D721Med (cell line): Measurements from ENCODE around the gene CYP2W1.

ENCODE experiments used
- DNase-seq: peaks from one replicate; pipeline ENCODE4 v3.0.0; 2011; ENCODE audit warnings: low spot score; ENCODE audit not compliant: insufficient read length
- FAIRE-seq: peaks from 2 replicates; lab custom pipeline; 2011; peaks lifted over from hg19 to GRCh38; lab: Jason Lieb, UNC
- TF ChIP-seq, protein P1 (sequence below): IDR thresholded peaks from 2 replicates; pipeline ENCODE4 v1.5.1; 2012; ENCODE audit warnings: mild to moderate bottlenecking, control low read depth; ENCODE audit not compliant: insufficient read depth; ENCODE audit errors: missing control alignments

The CYP2W1 gene

GRCh38 chr7:972676-973309 is 10.2 kb upstream of the CYP2W1 start:
- TF ChIP-seq, protein P1, sequence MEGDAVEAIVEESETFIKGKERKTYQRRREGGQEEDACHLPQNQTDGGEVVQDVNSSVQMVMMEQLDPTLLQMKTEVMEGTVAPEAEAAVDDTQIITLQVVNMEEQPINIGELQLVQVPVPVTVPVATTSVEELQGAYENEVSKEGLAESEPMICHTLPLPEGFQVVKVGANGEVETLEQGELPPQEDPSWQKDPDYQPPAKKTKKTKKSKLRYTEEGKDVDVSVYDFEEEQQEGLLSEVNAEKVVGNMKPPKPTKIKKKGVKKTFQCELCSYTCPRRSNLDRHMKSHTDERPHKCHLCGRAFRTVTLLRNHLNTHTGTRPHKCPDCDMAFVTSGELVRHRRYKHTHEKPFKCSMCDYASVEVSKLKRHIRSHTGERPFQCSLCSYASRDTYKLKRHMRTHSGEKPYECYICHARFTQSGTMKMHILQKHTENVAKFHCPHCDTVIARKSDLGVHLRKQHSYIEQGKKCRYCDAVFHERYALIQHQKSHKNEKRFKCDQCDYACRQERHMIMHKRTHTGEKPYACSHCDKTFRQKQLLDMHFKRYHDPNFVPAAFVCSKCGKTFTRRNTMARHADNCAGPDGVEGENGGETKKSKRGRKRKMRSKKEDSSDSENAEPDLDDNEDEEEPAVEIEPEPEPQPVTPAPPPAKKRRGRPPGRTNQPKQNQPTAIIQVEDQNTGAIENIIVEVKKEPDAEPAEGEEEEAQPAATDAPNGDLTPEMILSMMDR, result no peak
- FAIRE-seq (no peak), DNase-seq (no peak)

GRCh38 chr7:973312-973711 is 9.7 kb upstream of the CYP2W1 start:
- DNase-seq (no peak), FAIRE-seq (no peak)
- TF ChIP-seq, protein P1, result no peak

GRCh38 chr7:974172-974571 is 8.8 kb upstream of the CYP2W1 start:
- DNase-seq (no peak), FAIRE-seq (no peak)
- TF ChIP-seq, protein P1, result no peak

DNA sequence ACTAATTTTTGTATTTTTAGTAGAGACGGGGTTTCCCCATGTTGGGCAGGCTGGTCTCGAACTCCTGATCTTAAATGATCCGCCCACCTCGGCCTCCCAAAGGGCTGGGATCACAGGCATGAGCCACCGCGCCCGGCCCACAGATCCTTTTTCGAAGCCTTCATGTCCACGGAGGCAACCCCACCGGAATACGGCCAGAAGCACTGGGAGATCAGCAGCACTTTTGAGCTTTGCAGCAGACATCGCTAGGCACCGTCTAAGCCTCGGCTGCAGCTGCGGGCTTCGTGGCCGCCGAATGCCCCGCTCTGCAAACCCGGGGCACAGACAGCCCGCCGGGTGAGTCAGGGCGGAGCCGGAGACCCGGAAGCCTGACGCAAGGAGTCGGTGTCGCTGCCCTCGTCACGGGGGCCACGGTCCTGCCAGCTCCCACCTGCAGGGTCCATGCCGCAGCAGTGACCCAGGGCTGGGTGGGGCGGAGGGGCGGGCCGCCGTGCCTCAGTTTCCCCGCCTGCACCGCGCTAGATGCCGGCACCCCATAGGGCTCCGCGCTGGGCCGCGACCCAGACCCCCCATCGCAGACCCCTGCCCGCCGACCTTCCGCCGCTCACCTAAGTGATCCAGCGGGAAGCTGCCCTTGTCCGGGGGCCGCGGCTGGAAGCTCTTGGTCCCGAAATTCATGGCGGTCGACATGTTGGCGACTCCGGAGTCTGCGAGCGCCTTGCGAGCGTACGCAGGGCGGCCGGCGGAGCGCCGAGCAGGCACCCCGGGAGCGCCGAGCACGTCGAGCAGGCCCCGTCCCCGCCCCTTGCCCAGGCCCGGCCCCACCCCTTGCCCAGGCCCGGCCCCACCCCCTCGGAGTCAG is 7.9 kb upstream of the CYP2W1 start, which contains the start of gene COX19:
TSS of gene COX19 (minus strand) at position 730 of the 862 bp plus-strand sequence. CDS start at position 690, 40 bp downstream.
- TF ChIP-seq, protein P1, result no peak
- DNase-seq (peak; percentile 91), FAIRE-seq (no peak)

GRCh38 chr7:975702-976473 is 7.1 kb upstream of the CYP2W1 start:
- TF ChIP-seq, protein P1, result no peak
- no peak for FAIRE-seq
- no peak for DNase-seq

DNA sequence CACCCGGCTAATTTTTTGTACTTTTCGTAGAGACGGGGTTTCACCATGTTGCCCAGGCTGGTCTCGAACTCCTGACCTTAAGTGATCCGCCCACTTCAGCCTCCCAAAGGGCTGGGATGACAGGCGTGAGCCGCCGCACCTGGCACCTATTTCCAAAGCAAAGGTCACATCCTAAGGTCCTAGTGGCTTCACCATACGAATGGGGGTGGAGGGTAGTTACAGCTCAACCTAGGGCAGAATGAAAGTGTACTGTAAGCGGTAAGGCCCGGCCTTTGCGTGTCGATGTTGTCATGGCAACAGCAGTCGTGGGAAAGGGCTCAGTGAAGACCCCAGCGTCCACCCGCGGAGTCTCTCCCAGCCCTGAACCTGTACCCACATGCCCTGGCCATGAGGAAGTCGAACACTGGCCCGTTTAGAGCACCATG is 6.1 kb upstream of the CYP2W1 start:
- no peak for DNase-seq
- FAIRE-seq, result no peak

More for the DNA sequence above, 6.1 kb upstream of the CYP2W1 start:
- TF ChIP-seq, protein P1, result no peak
